Upper lobe of left lung (tissue), 6 donors: ENCODE results near the gene RBM39. TPM values are rescaled to one million over a fixed set of nuclear protein-coding genes. Genes with fewer than 3 reads are reported as not detected.
"Not testable (repeated sequence)": the region's sequence is repeated elsewhere in the genome, so short reads cannot be mapped to it uniquely, and the experiment has no call there.

Experiments used
- ATAC-seq, 2 donors: fragments of 200-7000 bp; cut with Tn5 transposase; one replicate each; pipeline ENCODE4 v1.9.1; 2022; ENCODE audit warnings: mild to moderate bottlenecking in 2 of 2, moderate library complexity in 2 of 2; ENCODE audit not compliant: low FRiP score in 2 of 2
- DNase-seq, 2 donors: peaks; one replicate each; pipeline ENCODE4 v3.0.0-alpha.2; 2019 to 2020
- H3K27ac ChIP-seq, 4 donors: fragments of 200-600 bp; sonication (generic); one replicate each; pipeline ENCODE4 v1.5.1; 2016 to 2019
- H3K27me3 ChIP-seq, 4 donors: fragments of 200-600 bp; sonication (generic); one replicate each; pipeline ENCODE4 v1.5.1; 2017 to 2019
- H3K36me3 ChIP-seq, 4 donors: fragments of 200-600 bp; sonication (generic); one replicate each; pipeline ENCODE4 v1.5.1; 2016 to 2019
- H3K4me1 ChIP-seq, 4 donors: fragments of 200-600 bp; sonication (generic); one replicate each; pipeline ENCODE4 v1.5.1; 2018 to 2019
- H3K4me3 ChIP-seq, 4 donors: fragments of 200-600 bp; sonication (generic); one replicate each; pipeline ENCODE4 v1.5.1; 2017 to 2019; ENCODE audit warnings: mild to moderate bottlenecking in 2 of 4, moderate library complexity in 1 of 4
- H3K9me3 ChIP-seq, 4 donors: fragments of 200-600 bp; sonication (generic); one replicate each; pipeline ENCODE4 v1.5.1; 2018 to 2019
- CTCF ChIP-seq, 6 experiments: fragments of 450-650 bp in 4 of 6; fragments of 200-600 bp in 2 of 6; sonication (generic) in 2 of 6; IDR thresholded peaks; one replicate each; pipeline ENCODE4 v1.5.1; 2016 to 2019; ENCODE audit warnings: antibody characterized with exemption in 6 of 6
- EP300 ChIP-seq, 4 donors: sonication (generic); formaldehyde crosslinking; IDR thresholded peaks; one replicate each; pipeline ENCODE4 v1.5.1; 2017; ENCODE audit warnings: antibody characterized with exemption in 4 of 4, control low read depth in 2 of 4
- POLR2A ChIP-seq, 4 donors: fragments of 450-650 bp; IDR thresholded peaks; one replicate each; pipeline ENCODE4 v1.5.1; 2016 to 2017; ENCODE audit warnings: antibody characterized with exemption in 4 of 4, mild to moderate bottlenecking in 2 of 4
- POLR2AphosphoS5 ChIP-seq, 2 donors: sonication (generic); formaldehyde crosslinking; IDR thresholded peaks; one replicate each; pipeline ENCODE4 v1.5.1; 2017; ENCODE audit warnings: antibody characterized with exemption in 2 of 2
- WGBS, 2 donors: methylation state at CpG; one replicate each; pipeline ENCODE4 v1.1.5; 2017 to 2018; 5-methylcytosine and 5-hydroxymethylcytosine counted together
- total RNA-seq, 6 donors: library from RNA; depleted of rRNA in 4 of 6; stranded (reverse); fragments of >200 nt in 4 of 6; gene quantifications; one replicate each; pipeline versions ENCODE4 v1.1.0 to v1.2.1, GENCODE V29; 2016 to 2021
- donor health status: DM: no; HTN: no; CAD: no; lungs with moderate emphysema.
- donor health status: DM: no; HTN: yes; CAD: no; lungs with severe emphysema.

Gene RBM39
- total RNA-seq, 6 donors from 2014 or later = 220 to 925 (median 266) TPM

- ATAC-seq = no peak
- H3K27ac ChIP-seq = peak overlapping the region; percentile 89 to 98 (median 93)
- peaks cover 0 to 8% (median 0%) of the 10 kb centered on the region in 4 donors for H3K36me3 ChIP-seq
- H3K27me3 ChIP-seq = no peaks in the 10 kb centered on the region
- DNase-seq = no peak
- TF ChIP-seq POLR2A (IDR thresholded peaks at IDR 0.05) (no peak), POLR2AphosphoS5 (IDR thresholded peaks at IDR 0.05) (no peak), CTCF (IDR thresholded peaks at IDR 0.05) (no peak), EP300 (IDR thresholded peaks at IDR 0.05) (no peak)
- H3K9me3 ChIP-seq = no peaks in the 10 kb centered on the region
- peak overlapping the region in 3 of 4 donors; percentile 62 to 82 (median 70) for H3K4me3 ChIP-seq
- H3K4me1 ChIP-seq = peaks cover 63 to 84% (median 71%) of the 10 kb centered on the region in 4 donors
- 76 to 84% methylated on average over 9 of the region's 9 CpGs for WGBS, 2 donors
These were observed 29.3 kb upstream of the RBM39 start for GRCh38 chr20:35771367-35771688.

GRCh38 chr20:35768731-35769664, 26.9 kb upstream of the RBM39 start:
- peaks cover 57 to 66% (median 61%) of the 10 kb centered on the region in 4 donors for H3K4me1 ChIP-seq

GRCh38 chr20:35767683-35768481, 25.8 kb upstream of the RBM39 start:
- peaks cover 48 to 55% (median 50%) of the 10 kb centered on the region in 4 donors for H3K4me1 ChIP-seq
- no peaks in the 10 kb centered on the region for H3K27me3 ChIP-seq
- no peaks in the 10 kb centered on the region for H3K36me3 ChIP-seq
- TF ChIP-seq CTCF (IDR thresholded peaks at IDR 0.05) = no peak
- peak in 2 of 4 donors; percentile 4 to 32 for TF ChIP-seq EP300 (IDR thresholded peaks at IDR 0.05)
- peak in 2 of 4 donors; percentile 41 to 72 for TF ChIP-seq POLR2A (IDR thresholded peaks at IDR 0.05)
- peak; percentile 83 to 90 for TF ChIP-seq POLR2AphosphoS5 (IDR thresholded peaks at IDR 0.05)
- WGBS, 2 donors = 30 to 41% methylated on average over 12 of the region's 12 CpGs
- no peaks in the 10 kb centered on the region for H3K9me3 ChIP-seq
- ATAC-seq (peak; percentile 31 to 41), DNase-seq (peak in 1 of 2 donors; percentile 86)
- no peak overlapping the region for H3K4me3 ChIP-seq
- H3K27ac ChIP-seq = peak overlapping the region; percentile 89 to 98 (median 91)

More at GRCh38 chr20:35768731-35769664, 26.9 kb upstream of the RBM39 start:
- WGBS, 2 donors = 34 to 42% methylated on average over 5 of the region's 5 CpGs
- Histone ChIP-seq H3K4me3 (no peak overlapping the region), H3K36me3 (no peaks in the 10 kb centered on the region), H3K27ac (peak overlapping the region; percentile 89 to 98 (median 91)), H3K9me3 (no peaks in the 10 kb centered on the region), H3K27me3 (no peaks in the 10 kb centered on the region)
- DNase-seq (peak in 1 of 2 donors; percentile 97), ATAC-seq (peak; percentile 81 to 84)
- TF ChIP-seq POLR2A (IDR thresholded peaks at IDR 0.05) (peak in 3 of 4 donors; percentile 72 to 87 (median 82)), EP300 (IDR thresholded peaks at IDR 0.05) (peak in 1 of 4 donors; percentile 77), CTCF (IDR thresholded peaks at IDR 0.05) (no peak), POLR2AphosphoS5 (IDR thresholded peaks at IDR 0.05) (peak; percentile 97 to 98)

- Histone ChIP-seq H3K36me3 (no peaks in the 10 kb centered on the region), H3K9me3 (no peaks in the 10 kb centered on the region), H3K4me3 (no peak overlapping the region), H3K27me3 (no peaks in the 10 kb centered on the region), H3K4me1 (peaks cover 44 to 50% (median 46%) of the 10 kb centered on the region in 4 donors), H3K27ac (peak overlapping the region; percentile 89 to 98 (median 91))
- no peak for DNase-seq
- no peak for ATAC-seq
- WGBS, 2 donors = 57 to 59% methylated on average over 4 of the region's 4 CpGs
- TF ChIP-seq POLR2A (IDR thresholded peaks at IDR 0.05) = no peak
- TF ChIP-seq EP300 (IDR thresholded peaks at IDR 0.05) = no peak
- no peak for TF ChIP-seq CTCF (IDR thresholded peaks at IDR 0.05)
- TF ChIP-seq POLR2AphosphoS5 (IDR thresholded peaks at IDR 0.05) = no peak
These were observed 24.8 kb upstream of the RBM39 start for GRCh38 chr20:35766843-35767242.

GRCh38 chr20:35764936-35765335, 22.9 kb upstream of the RBM39 start:
- H3K27ac ChIP-seq, H3K36me3 ChIP-seq, H3K4me3 ChIP-seq, ATAC-seq, H3K27me3 ChIP-seq, DNase-seq, H3K9me3 ChIP-seq: not testable (repeated sequence)
- 88 to 90% methylated on average over 2 of the region's 2 CpGs for WGBS, 2 donors
- H3K4me1 ChIP-seq = peaks cover 29 to 35% (median 31%) of the 10 kb centered on the region in 4 donors
